HepG2 (cell line): ENCODE data around the gene ADGRF1. TPM values are rescaled to one million over a fixed set of nuclear protein-coding genes. Genes with fewer than 3 reads are reported as not detected.

Source experiments
- BCL3 ChIP-seq: sonication (generic); formaldehyde crosslinking; IDR thresholded peaks from 2 replicates; pipeline ENCODE4 v1.5.1; 2020; ENCODE audit warnings: mild to moderate bottlenecking, missing genetic modification reagents, moderate library complexity
- EED ChIP-seq: sonication (generic); formaldehyde crosslinking; IDR thresholded peaks from 2 replicates; pipeline ENCODE4 v1.5.0; 2020; ENCODE audit warnings: mild to moderate bottlenecking, missing genetic modification reagents
- EHMT2 ChIP-seq: fragments of 200-600 bp; sonication (generic); IDR thresholded peaks from 2 replicates; pipeline ENCODE4 v1.7.0; 2017; ENCODE audit warnings: antibody characterized with exemption, low read depth, low read length, borderline replicate concordance
- FOXA3 ChIP-seq: IDR thresholded peaks from 2 replicates; pipeline ENCODE4 v1.6.1; 2016; ENCODE audit warnings: missing genetic modification reagents, missing compliant biosample characterization
- GLI4 ChIP-seq: sonication (generic); formaldehyde crosslinking; IDR thresholded peaks from 2 replicates; pipeline ENCODE4 v1.5.1; 2020; ENCODE audit warnings: missing genetic modification reagents, mild to moderate bottlenecking, moderate library complexity, borderline replicate concordance
- KDM1A ChIP-seq: IDR thresholded peaks from 2 replicates; pipeline ENCODE4 v1.6.1; 2016; ENCODE audit warnings: missing compliant biosample characterization
- MEF2D ChIP-seq: sonication (generic); formaldehyde crosslinking; IDR thresholded peaks from 2 replicates; pipeline ENCODE4 v1.5.1; 2020; ENCODE audit warnings: mild to moderate bottlenecking, missing genetic modification reagents
- MEIS1 ChIP-seq: sonication (generic); formaldehyde crosslinking; IDR thresholded peaks from 2 replicates; pipeline ENCODE4 v1.9.0; 2021; ENCODE audit warnings: mild to moderate bottlenecking, missing genetic modification reagents, moderate library complexity, borderline replicate concordance
- ZNF121 ChIP-seq: sonication (generic); formaldehyde crosslinking; IDR thresholded peaks from 2 replicates; pipeline ENCODE4 v1.5.0; 2020; ENCODE audit warnings: mild to moderate bottlenecking, missing genetic modification reagents
- ZNF329 ChIP-seq: sonication (generic); formaldehyde crosslinking; IDR thresholded peaks from 2 replicates; pipeline ENCODE4 v1.9.0; 2021; ENCODE audit warnings: low read depth, mild to moderate bottlenecking, missing genetic modification reagents
- ZNF496 ChIP-seq: sonication (generic); formaldehyde crosslinking; IDR thresholded peaks from 2 replicates; pipeline ENCODE4 v1.8.1; 2023; ENCODE audit warnings: mild to moderate bottlenecking, moderate library complexity, missing genetic modification reagents; ENCODE audit not compliant: insufficient replicate concordance
- ZNF616 ChIP-seq: sonication (generic); formaldehyde crosslinking; IDR thresholded peaks from 2 replicates; pipeline ENCODE4 v1.5.0; 2020; ENCODE audit warnings: low read depth, mild to moderate bottlenecking, missing genetic modification reagents
- polyA plus RNA-seq, 8 experiments: library from polyadenylated mRNA; depleted of rRNA in 3 of 8; stranded (reverse) in 7 of 8; unstranded in 1 of 8; fragments of >200 nt; fragmentation: Illumina TruSeq in 4 of 8; extraction: Trizol in 4 of 8; gene quantifications; 2 replicates each; pipeline versions ENCODE4 v1.2.1 to v1.2.3, GENCODE V29; 2011 to 2016; ENCODE audit warnings: low read depth in 4 of 8, missing spikeins in 1 of 8, mixed read lengths in 1 of 8; ENCODE audit not compliant: insufficient read depth in 1 of 8
- total RNA-seq, 5 experiments: library from RNA; depleted of rRNA; stranded (reverse); fragments of >200 nt; fragmentation: Illumina TruSeq; extraction: Trizol; gene quantifications; 2 replicates each; pipeline ENCODE4 v1.2.3, GENCODE V29; 2016; ENCODE audit warnings: low read depth in 1 of 5
- TF ChIP-seq, protein P1 (sequence below): sonication (generic); formaldehyde crosslinking; IDR thresholded peaks from 2 replicates; pipeline ENCODE4 v1.8.1; 2023; ENCODE audit warnings: mild to moderate bottlenecking, missing genetic modification reagents
- TF ChIP-seq, protein P2 (sequence below): sonication (generic); formaldehyde crosslinking; IDR thresholded peaks from 2 replicates; pipeline ENCODE4 v1.8.0; 2022; ENCODE audit warnings: missing genetic modification reagents, mild to moderate bottlenecking, borderline replicate concordance
- TF ChIP-seq, protein P3 (sequence below), 2 experiments: sonication (generic) in 1 of 2; formaldehyde crosslinking in 1 of 2; IDR thresholded peaks; 2 replicates each; pipeline versions ENCODE4 v1.6.1 to v1.9.0; 2014 to 2022; ENCODE audit warnings: antibody characterized with exemption in 1 of 2, borderline replicate concordance in 1 of 2, inconsistent platforms in 1 of 2, low read depth in 1 of 2, missing genetic modification reagents in 1 of 2

The ADGRF1 gene
- total and polyA plus RNA-seq, 2 of the 13 experiments (the other 11 are each of a cell fraction or from before 2014, with no cell fraction given): not detected

DNA sequence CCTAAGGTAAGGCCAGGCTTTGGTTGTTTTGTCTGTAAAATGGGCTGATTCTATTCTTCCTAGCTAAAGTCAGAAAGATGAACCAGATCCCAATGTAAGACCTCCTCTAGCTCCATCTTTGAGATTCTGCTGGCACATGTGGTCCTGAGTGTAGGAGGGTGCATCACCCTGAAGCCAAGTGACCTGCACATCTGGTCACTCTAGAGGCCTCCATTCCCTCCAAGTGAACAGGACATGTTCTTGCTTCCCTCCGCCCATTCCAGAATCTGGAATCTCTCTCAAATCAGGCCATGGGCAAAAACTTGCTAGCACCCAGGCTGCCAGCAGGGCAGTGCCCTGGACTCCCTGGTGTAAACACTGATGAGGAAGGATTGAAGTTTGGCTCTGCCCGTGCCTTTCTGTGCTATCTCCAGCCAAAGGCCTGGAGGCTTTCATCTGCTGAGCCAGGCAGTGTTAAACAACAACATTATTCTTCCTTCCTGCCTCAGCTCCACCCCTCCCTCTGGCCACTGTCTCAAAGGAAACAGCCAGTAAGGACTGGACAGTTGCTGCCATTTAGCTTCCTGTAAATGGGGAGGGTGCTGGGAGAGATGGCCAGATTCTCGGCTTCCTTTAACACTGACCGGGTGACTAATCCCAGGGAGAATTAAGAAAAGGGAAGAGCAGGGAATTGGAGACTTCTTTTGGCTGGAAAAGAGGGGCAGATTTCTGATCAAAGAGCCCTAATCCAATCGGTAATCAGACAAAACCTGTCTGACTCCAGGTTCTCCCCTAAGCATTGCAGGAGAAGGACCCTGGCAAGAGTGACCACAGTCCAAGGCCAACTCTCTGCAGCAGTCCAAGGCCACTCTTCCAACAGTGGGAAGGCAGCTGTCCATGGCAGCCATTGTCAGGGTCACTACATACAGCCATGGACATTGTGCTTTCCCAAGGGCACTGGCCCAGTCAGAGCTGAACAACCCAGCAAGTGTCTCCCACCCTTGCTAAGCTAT is 19.5 kb upstream of the ADGRF1 start (continued):
- TF ChIP-seq, protein P1, sequence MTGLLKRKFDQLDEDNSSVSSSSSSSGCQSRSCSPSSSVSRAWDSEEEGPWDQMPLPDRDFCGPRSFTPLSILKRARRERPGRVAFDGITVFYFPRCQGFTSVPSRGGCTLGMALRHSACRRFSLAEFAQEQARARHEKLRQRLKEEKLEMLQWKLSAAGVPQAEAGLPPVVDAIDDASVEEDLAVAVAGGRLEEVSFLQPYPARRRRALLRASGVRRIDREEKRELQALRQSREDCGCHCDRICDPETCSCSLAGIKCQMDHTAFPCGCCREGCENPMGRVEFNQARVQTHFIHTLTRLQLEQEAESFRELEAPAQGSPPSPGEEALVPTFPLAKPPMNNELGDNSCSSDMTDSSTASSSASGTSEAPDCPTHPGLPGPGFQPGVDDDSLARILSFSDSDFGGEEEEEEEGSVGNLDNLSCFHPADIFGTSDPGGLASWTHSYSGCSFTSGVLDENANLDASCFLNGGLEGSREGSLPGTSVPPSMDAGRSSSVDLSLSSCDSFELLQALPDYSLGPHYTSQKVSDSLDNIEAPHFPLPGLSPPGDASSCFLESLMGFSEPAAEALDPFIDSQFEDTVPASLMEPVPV (CRISPR knock-in tag): no peak
- TF ChIP-seq MEF2D: peak; percentile 54; the same call in 1 of the 2 replicates
- 0 out of 2 replicates have a peak, but pooled peaks have one; percentile 35 for TF ChIP-seq ZNF616
- TF ChIP-seq, protein P2, sequence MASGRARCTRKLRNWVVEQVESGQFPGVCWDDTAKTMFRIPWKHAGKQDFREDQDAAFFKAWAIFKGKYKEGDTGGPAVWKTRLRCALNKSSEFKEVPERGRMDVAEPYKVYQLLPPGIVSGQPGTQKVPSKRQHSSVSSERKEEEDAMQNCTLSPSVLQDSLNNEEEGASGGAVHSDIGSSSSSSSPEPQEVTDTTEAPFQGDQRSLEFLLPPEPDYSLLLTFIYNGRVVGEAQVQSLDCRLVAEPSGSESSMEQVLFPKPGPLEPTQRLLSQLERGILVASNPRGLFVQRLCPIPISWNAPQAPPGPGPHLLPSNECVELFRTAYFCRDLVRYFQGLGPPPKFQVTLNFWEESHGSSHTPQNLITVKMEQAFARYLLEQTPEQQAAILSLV (CRISPR knock-in tag): peak; percentile 67; the same call in 1 of the 2 replicates
- no peak for TF ChIP-seq MEIS1 (CRISPR knock-in tag)
- peak; percentile 95 for TF ChIP-seq EHMT2
- no peak for TF ChIP-seq EED
- peak; percentile 32; the same call in 1 of the 2 replicates for TF ChIP-seq BCL3 (CRISPR knock-in tag)
- TF ChIP-seq ZNF496 (CRISPR knock-in tag): no peak
- 0 out of 2 replicates have a peak, but pooled peaks have one; percentile 26 for TF ChIP-seq KDM1A (CRISPR knock-in tag)
- 0 out of 2 replicates have a peak, but pooled peaks have one; percentile 20 for TF ChIP-seq ZNF329 (CRISPR knock-in tag)
- 0 out of 2 replicates have a peak, but pooled peaks have one; percentile 41 for TF ChIP-seq ZNF121
- 0 out of 2 replicates have a peak, but pooled peaks have one; percentile 66 for TF ChIP-seq GLI4
- peak; percentile 40; the same call in 1 of the 2 replicates for TF ChIP-seq FOXA3 (CRISPR knock-in tag)
- TF ChIP-seq, protein P3, sequence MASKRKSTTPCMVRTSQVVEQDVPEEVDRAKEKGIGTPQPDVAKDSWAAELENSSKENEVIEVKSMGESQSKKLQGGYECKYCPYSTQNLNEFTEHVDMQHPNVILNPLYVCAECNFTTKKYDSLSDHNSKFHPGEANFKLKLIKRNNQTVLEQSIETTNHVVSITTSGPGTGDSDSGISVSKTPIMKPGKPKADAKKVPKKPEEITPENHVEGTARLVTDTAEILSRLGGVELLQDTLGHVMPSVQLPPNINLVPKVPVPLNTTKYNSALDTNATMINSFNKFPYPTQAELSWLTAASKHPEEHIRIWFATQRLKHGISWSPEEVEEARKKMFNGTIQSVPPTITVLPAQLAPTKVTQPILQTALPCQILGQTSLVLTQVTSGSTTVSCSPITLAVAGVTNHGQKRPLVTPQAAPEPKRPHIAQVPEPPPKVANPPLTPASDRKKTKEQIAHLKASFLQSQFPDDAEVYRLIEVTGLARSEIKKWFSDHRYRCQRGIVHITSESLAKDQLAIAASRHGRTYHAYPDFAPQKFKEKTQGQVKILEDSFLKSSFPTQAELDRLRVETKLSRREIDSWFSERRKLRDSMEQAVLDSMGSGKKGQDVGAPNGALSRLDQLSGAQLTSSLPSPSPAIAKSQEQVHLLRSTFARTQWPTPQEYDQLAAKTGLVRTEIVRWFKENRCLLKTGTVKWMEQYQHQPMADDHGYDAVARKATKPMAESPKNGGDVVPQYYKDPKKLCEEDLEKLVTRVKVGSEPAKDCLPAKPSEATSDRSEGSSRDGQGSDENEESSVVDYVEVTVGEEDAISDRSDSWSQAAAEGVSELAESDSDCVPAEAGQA (IDR thresholded peaks at IDR 0.05; ENCODE audit: low read depth): peak; percentile 62; the same call in 1 of the 2 replicates
- TF ChIP-seq, protein P3 (CRISPR knock-in tag; IDR thresholded peaks at IDR 0.05; ENCODE audit: borderline replicate concordance): no peak
